Fibroblast of lung (primary cell): Measurements from ENCODE around the gene DCAF5.

Experiments
- CTCF ChIP-seq, 2 donors: IDR thresholded peaks in 1 of 2; conservative IDR thresholded peaks in 1 of 2; 1 replicate in 1 of 2; 2 replicates in 1 of 2; pipeline ENCODE4 v1.5.1; 2011 to 2012; ENCODE audit warnings: low read length in 2 of 2, control low read depth in 1 of 2, inconsistent platforms in 1 of 2, low read depth in 1 of 2, mild to moderate bottlenecking in 1 of 2
- EZH2 ChIP-seq: IDR thresholded peaks from 2 replicates; pipeline ENCODE4 v1.5.1; 2012; ENCODE audit warnings: low read length, control low read depth, mild to moderate bottlenecking; ENCODE audit errors: missing control alignments

GRCh38 chr14:69181491-69181890 lies 28.6 kb upstream of the DCAF5 start:
- no peak for TF ChIP-seq EZH2
- no peak for TF ChIP-seq CTCF (conservative IDR thresholded peaks at IDR 0.05 in 1 of 2, IDR thresholded peaks at IDR 0.05 in 1 of 2; ENCODE audit: low read depth in 1 of 2, low read length in 2 of 2)
